Type B pancreatic cell (in vitro differentiated cells): ENCODE results near the gene VCL. TPM values are rescaled to one million over a fixed set of nuclear protein-coding genes. Genes with fewer than 3 reads are reported as not detected.

Experiments
- DNase-seq: peaks from one replicate; pipeline ENCODE4 v3.0.0; 2021; ENCODE audit warnings: mixed read lengths; ENCODE audit not compliant: unreplicated experiment; ENCODE audit errors: extremely low spot score
- H3K27ac Mint-ChIP-seq: 2 replicates; pipeline ENCODE4 v1.8.0; 2021; ENCODE audit warnings: mild to moderate bottlenecking, mixed read lengths
- H3K27me3 Mint-ChIP-seq: 2 replicates; pipeline ENCODE4 v1.8.0; 2021; ENCODE audit warnings: mixed read lengths
- H3K36me3 Mint-ChIP-seq: 2 replicates; pipeline ENCODE4 v1.8.0; 2021; ENCODE audit warnings: mixed read lengths
- H3K4me1 Mint-ChIP-seq: one replicate; pipeline ENCODE4 v1.8.0; 2021; ENCODE audit warnings: mixed read lengths; ENCODE audit not compliant: unreplicated experiment
- H3K4me3 Mint-ChIP-seq: 2 replicates; pipeline ENCODE4 v1.8.0; 2021; ENCODE audit warnings: mild to moderate bottlenecking, mixed read lengths
- H3K9me3 Mint-ChIP-seq: 2 replicates; pipeline ENCODE4 v1.8.0; 2021; ENCODE audit warnings: mixed read lengths
- total RNA-seq: library from RNA; stranded (reverse); gene quantifications from 2 replicates; pipeline ENCODE4 v1.2.1, GENCODE V29; 2021; ENCODE audit warnings: low replicate concordance
- TF ChIP-seq, protein P1 (sequence below): fragments of 200-600 bp; sonication (generic); conservative IDR thresholded peaks from 2 replicates; pipeline ENCODE4 v1.5.0; 2021; ENCODE audit warnings: antibody characterized with exemption, mild to moderate bottlenecking

The VCL gene
- total RNA-seq, 1 donor from 2014 or later = 125 TPM

DNA sequence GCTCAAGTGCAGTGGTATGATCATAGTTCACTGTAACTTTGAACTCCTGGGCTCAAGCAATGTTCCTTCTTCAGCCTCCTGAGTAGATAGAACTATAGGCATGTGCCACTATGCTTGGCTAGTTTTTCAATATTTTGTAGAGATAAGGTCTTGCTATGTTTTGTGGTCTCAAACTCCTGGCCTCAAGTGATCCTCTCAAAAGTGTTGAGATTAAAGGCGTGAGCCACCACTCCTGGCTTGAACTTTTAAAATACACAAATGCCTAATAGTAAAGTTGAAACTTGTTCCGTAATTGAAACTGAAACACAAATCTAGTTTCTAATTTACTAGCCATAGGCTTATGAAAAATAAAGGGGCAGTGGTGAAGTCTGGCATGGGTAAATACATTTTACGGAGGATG, 87.0 kb downstream of the VCL start:
- no peak overlapping the region for H3K27ac Mint-ChIP-seq
- no peak for DNase-seq
- no peaks in the 10 kb centered on the region for H3K27me3 Mint-ChIP-seq
- H3K9me3 Mint-ChIP-seq = no peaks in the 10 kb centered on the region
- no peak overlapping the region for H3K4me3 Mint-ChIP-seq
- H3K4me1 Mint-ChIP-seq = peaks cover 8% of the 10 kb centered on the region
- TF ChIP-seq, protein P1, sequence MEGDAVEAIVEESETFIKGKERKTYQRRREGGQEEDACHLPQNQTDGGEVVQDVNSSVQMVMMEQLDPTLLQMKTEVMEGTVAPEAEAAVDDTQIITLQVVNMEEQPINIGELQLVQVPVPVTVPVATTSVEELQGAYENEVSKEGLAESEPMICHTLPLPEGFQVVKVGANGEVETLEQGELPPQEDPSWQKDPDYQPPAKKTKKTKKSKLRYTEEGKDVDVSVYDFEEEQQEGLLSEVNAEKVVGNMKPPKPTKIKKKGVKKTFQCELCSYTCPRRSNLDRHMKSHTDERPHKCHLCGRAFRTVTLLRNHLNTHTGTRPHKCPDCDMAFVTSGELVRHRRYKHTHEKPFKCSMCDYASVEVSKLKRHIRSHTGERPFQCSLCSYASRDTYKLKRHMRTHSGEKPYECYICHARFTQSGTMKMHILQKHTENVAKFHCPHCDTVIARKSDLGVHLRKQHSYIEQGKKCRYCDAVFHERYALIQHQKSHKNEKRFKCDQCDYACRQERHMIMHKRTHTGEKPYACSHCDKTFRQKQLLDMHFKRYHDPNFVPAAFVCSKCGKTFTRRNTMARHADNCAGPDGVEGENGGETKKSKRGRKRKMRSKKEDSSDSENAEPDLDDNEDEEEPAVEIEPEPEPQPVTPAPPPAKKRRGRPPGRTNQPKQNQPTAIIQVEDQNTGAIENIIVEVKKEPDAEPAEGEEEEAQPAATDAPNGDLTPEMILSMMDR = no peak
- H3K36me3 Mint-ChIP-seq = peaks cover 25% of the 10 kb centered on the region

DNA sequence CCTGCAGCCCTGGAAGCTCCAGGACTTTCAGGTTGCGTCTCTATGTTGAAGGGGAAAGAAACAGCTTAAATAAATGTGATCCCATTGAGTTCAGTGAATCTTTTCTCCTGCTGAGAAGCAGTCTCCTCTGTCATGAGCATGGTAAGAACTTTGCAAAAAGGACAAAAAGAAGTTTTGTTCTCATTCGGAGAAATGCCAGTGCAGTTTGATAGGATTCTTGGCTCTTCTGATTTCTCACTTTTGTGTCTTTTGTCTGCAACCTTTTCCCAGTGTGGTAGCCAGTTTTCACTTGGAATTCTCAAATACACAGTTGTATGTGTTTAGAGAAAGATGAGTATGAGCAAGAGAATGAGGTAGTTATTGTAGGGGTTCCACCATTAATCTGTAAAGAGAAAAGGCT, 88.4 kb downstream of the VCL start:
- no peak for DNase-seq
- Mint-ChIP-seq H3K27ac (peak overlapping the region; percentile 27), H3K4me3 (no peak overlapping the region), H3K27me3 (no peaks in the 10 kb centered on the region), H3K9me3 (no peaks in the 10 kb centered on the region), H3K4me1 (peaks cover 2% of the 10 kb centered on the region), H3K36me3 (peaks cover 33% of the 10 kb centered on the region)
- TF ChIP-seq, protein P1 = no peak

DNA sequence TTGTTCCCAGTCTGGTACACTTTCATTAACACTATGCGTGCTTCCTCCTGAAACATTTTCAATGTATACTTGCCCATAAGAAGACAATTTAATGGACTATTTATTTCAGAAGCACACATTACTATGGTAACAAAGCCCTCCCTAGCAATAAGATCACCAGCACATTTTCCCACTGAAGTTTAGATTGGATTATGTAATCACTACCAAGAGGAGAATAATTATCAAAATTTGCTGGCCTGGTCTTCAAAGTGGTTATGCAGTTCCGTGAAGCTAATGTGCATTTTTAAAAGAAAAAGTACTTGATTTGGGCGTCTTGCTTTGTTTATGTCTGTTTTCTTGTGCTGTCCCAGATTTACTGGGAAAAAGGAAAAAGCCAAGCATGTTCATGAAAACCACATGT, 90.8 kb downstream of the VCL start:
- Mint-ChIP-seq H3K36me3 (peaks cover 31% of the 10 kb centered on the region), H3K27me3 (no peaks in the 10 kb centered on the region), H3K4me1 (no peaks in the 10 kb centered on the region), H3K9me3 (no peaks in the 10 kb centered on the region), H3K4me3 (no peak overlapping the region), H3K27ac (no peak overlapping the region)
- TF ChIP-seq, protein P1 = no peak
- DNase-seq = no peak

DNA sequence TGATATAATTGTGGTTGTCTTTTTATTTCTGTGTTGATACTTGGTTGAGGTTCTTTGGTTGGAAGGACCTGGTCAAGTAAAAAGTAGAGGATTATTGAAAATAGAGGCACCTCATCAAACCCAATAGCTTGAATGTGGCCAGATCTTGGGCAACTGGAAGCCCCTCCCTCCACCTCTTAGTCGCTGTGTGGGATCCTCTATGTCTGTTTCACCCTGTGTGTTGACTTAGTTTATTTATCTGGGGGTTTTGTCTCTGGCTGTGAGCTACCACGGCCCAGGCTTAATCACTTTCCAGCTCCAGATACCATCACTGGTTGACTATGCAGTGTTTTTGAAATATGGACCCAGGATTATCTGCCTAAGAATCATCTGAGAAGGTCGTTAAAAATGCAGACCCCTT, 94.5 kb downstream of the VCL start:
- peaks cover 53% of the 10 kb centered on the region for H3K36me3 Mint-ChIP-seq
- no peaks in the 10 kb centered on the region for H3K9me3 Mint-ChIP-seq
- H3K4me1 Mint-ChIP-seq = no peaks in the 10 kb centered on the region
- no peaks in the 10 kb centered on the region for H3K27me3 Mint-ChIP-seq
- DNase-seq = no peak
- TF ChIP-seq, protein P1 = no peak
- no peak overlapping the region for H3K27ac Mint-ChIP-seq
- H3K4me3 Mint-ChIP-seq = no peak overlapping the region

DNA sequence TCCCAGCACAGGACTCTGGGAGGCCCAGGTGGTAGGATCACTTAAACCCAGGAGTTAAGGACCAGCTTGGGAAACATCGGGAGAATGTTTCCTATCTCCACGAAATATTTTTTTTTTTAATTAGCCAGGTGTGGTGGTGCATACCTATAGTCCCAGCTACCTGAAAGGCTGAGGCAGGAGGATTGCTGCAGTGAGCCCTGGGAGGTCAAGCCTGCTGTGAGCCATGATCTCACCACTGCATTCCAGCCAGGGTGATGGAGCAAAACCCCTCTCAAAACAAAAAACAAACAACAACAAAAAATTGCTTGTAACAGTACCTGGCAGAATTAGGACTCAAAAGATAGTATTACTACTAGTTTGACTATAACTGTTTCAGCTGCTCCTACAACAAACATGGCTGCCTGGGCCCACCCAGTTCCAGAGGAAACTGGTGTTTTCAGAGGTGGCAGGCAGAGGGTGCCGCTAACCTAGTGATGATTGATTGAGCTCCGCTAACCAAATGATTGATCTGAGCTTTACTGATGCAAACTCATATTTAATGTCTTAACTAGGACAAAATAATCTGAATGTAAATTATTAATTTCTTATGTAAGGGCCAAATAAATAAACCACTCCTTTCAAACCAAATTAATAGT, 95.7 kb downstream of the VCL start:
- no peaks in the 10 kb centered on the region for H3K9me3 Mint-ChIP-seq
- TF ChIP-seq, protein P1 = no peak
- no peaks in the 10 kb centered on the region for H3K27me3 Mint-ChIP-seq
- no peak overlapping the region for H3K4me3 Mint-ChIP-seq
- H3K4me1 Mint-ChIP-seq = no peaks in the 10 kb centered on the region
- H3K36me3 Mint-ChIP-seq = peaks cover 59% of the 10 kb centered on the region
- no peak overlapping the region for H3K27ac Mint-ChIP-seq
- DNase-seq = no peak

DNA sequence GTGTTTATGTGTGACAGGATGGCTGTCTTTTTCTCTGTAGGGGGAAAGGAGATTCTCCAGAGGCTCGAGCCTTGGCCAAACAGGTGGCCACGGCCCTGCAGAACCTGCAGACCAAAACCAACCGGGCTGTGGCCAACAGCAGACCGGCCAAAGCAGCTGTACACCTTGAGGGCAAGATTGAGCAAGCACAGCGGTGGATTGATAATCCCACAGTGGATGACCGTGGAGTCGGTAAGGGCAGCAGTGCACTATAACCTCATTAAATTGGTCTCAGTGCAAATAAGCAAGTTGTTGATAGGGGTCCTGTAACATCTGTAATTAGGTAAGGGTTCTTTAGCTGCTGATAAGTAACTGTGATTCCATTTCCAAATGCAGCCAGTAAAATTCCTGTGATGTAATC, 96.3 kb downstream of the VCL start:
- no peak overlapping the region for H3K27ac Mint-ChIP-seq
- peaks cover 59% of the 10 kb centered on the region for H3K36me3 Mint-ChIP-seq
- H3K9me3 Mint-ChIP-seq = no peaks in the 10 kb centered on the region

More for the DNA sequence above, 96.3 kb downstream of the VCL start:
- no peak overlapping the region for H3K4me3 Mint-ChIP-seq
- TF ChIP-seq, protein P1 = no peak
- H3K27me3 Mint-ChIP-seq = no peaks in the 10 kb centered on the region
- DNase-seq = no peak
- no peaks in the 10 kb centered on the region for H3K4me1 Mint-ChIP-seq
